Choroid plexus epithelial cell (primary cell): ENCODE measurements around the gene GFER.
"Not testable (repeated sequence)": the region's sequence is repeated elsewhere in the genome, so short reads cannot be mapped to it uniquely, and the experiment has no call there.

Experiments used
- DNase-seq: peaks from one replicate; pipeline ENCODE4 v3.0.0-alpha.2; 2010; ENCODE audit warnings: low read depth
- H3K4me3 ChIP-seq: 2 replicates; pipeline ENCODE4 v1.5.1; 2011; ENCODE audit warnings: low read depth, mild to moderate bottlenecking, control low read depth, low read length, moderate library complexity
- TF ChIP-seq, protein P1 (sequence below): conservative IDR thresholded peaks from 2 replicates; pipeline ENCODE4 v1.5.1; 2011; ENCODE audit warnings: low read depth, mild to moderate bottlenecking, control low read depth, inconsistent platforms, low read length, moderate library complexity

Gene GFER

DNA sequence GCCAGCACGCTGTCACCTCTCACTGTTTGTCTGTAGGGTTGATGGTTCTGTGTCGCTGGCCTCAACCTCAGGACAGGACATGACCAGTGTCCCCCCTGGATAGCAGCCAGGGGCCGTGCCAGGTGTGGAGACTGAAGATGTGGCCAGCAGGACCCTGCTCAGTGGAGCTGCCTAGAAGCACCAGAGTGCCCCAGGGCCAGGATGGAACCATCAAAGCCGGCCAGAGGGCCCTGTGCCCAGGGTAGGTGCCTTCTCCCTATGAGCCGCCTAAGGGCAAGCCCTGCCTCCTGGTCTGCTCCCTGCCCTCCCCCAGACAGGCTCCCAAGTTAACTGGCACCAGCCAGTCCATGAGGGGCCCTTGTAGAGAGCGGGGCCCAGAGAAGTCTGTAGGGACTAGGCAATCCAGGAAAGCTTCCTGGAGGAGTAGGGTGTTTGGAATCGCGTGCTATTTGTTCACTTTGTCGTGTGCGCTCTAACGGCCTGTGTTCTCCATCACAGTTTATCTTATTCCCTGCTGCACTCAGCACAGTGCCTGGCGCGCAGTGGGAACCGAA is 25.2 kb upstream of the GFER start:
- TF ChIP-seq, protein P1, sequence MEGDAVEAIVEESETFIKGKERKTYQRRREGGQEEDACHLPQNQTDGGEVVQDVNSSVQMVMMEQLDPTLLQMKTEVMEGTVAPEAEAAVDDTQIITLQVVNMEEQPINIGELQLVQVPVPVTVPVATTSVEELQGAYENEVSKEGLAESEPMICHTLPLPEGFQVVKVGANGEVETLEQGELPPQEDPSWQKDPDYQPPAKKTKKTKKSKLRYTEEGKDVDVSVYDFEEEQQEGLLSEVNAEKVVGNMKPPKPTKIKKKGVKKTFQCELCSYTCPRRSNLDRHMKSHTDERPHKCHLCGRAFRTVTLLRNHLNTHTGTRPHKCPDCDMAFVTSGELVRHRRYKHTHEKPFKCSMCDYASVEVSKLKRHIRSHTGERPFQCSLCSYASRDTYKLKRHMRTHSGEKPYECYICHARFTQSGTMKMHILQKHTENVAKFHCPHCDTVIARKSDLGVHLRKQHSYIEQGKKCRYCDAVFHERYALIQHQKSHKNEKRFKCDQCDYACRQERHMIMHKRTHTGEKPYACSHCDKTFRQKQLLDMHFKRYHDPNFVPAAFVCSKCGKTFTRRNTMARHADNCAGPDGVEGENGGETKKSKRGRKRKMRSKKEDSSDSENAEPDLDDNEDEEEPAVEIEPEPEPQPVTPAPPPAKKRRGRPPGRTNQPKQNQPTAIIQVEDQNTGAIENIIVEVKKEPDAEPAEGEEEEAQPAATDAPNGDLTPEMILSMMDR: no peak
- no peak for DNase-seq
- peak overlapping the region; percentile 92 for H3K4me3 ChIP-seq

DNA sequence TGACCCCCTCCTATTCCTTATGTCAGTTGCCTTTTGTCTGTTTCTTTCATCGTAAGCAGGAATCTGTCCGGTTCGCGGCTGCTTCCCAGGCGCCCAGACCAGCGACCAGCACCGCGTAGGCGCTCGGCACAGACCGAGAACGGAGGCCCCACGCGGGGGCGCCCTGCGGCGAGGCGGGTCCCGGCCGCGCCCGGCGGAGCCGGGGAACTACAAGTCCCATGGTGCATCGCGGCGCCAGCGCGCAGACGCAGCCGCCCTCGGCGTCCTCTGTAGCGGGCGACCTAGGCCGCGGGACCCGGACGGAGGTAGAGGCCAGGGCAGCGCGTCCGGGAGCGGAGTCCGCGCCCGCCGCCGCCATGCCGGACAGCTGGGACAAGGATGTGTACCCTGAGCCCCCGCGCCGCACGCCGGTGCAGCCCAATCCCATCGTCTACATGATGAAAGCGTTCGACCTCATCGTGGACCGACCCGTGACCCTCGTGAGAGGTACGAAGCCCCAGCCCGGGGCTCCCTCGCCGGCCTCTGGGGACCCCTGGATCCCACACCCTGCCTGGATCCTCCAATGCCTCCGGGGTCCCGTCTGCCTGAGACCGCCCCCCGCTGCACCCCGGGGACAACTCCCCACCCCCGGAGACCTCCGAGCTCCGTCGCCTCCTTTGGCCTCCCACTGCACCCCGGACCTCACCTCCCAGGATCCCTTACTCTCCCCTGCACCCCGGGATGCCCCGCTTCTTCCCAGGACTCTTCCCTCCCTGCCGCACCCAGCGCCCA is 24.5 kb upstream of the GFER start, which contains the start of gene NDUFB10:
Gene NDUFB10 (plus strand): TSS at position 270 of the 771 bp plus-strand sequence. CDS start 87 bp downstream, at position 357.
- TF ChIP-seq, protein P1: peak; percentile 40
- H3K4me3 ChIP-seq: peak within 1 kb of the TSS; percentile 92
- peak; percentile 90 for DNase-seq

DNA sequence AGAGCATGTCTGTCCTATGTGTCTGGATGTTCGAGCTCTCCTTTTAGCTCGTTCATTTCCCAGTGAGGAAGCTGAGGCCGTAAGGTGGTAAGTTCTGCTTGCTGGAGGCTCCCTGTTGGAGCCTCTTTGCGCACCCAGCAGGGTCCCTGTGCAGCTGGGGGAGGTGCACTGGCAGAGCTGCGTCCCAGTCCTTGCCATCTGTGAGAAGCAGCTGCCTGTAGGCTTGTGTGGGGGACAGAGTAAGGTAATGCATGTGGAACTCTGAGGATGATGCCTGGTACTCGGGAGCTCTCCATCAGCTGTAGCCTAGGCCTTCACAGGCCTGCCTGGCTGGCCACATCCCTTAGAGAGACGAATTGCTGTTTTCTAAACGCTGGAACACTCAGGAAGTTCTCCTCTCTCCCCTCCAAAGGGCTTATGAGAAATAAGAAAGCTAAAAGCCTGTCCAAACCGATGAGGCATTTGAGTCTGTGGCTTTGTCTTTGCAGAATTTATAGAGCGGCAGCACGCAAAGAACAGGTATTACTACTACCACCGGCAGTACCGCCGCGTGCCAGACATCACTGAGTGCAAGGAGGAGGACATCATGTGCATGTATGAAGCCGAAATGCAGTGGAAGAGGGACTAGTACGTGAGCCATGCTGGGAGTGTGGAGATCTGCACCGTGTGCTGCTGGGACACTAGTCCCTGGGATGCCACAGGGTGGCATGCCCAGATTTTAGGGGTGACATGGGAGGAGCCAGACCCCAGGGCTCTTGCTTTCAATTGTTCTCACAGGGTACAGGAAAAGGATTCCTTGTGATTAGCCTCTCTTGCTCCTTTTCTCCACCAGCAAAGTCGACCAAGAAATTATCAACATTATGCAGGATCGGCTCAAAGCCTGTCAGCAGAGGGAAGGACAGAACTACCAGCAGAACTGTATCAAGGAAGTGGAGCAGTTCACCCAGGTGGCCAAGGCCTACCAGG is 23.0 kb upstream of the GFER start:
- H3K4me3 ChIP-seq: peak overlapping the region; percentile 92
- TF ChIP-seq, protein P1: no peak
- DNase-seq: peak; percentile 45

DNA sequence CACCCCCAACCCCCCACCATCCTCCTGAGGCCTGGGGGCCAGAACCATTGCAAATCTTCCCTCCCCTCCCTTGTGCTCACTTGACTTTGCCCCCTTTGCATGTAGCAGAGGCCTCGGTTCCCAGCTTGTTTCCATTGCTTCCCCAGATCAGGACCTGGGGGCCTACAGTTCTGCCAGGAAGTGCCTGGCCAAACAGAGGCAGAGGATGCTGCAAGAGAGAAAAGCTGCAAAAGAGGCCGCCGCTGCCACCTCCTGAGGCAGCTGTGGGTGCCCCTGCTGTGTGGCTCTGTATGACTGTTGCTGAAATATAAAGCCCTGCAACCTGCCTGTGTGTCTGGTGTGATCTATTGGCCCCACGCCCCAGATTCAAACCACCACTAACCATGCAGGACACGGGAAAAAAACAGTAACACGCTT is 22.3 kb upstream of the GFER start:
- TF ChIP-seq, protein P1: no peak
- no peak for DNase-seq
- H3K4me3 ChIP-seq: no peak overlapping the region

DNA sequence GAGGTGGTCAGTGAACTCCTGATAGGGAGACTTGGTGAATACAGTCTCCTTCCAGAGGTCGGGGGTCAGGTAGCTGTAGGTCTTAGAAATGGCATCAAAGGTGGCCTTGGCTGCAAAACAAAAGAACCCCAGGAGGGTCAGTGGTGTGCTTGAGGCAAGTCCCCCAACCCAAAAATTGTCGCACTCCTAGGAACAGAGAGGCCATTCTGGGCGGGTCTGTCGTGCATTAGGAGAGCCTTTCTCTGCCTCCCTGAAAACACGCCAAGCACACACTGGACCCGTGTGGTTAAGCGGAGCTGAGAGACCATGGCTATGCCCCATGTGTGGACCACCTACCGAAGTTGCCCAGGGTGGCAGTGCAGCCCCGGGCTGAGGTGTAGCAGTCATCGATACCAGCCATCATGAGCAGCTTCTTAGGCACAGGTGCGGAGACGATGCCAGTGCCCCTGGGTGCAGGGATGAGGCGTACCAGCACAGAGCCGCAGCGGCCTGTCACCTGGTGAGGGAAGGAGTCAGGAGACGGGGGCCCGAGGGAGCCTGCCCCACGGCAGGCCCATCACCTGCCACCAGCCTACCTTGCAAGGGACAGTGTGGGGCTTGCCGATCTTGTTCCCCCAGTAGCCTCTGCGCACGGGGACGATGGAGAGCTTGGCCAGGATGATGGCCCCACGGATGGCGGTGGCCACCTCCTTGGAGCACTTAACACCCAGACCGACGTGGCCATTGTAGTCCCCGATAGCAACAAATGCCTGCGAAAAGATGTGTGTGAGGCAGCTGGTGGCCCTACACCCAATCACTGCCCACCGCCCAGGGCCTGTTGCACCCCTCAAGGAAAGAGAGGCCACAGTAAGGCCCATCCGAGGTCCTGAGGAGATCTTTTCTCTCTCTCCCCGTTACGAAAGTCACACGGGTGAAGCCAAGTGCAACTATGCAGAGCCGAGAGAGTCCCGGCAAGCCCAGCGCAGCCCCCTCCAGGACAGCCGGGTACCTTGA is 21.5 kb upstream of the GFER start:
- not testable (repeated sequence) for DNase-seq
- H3K4me3 ChIP-seq: peak overlapping the region; percentile 39

DNA sequence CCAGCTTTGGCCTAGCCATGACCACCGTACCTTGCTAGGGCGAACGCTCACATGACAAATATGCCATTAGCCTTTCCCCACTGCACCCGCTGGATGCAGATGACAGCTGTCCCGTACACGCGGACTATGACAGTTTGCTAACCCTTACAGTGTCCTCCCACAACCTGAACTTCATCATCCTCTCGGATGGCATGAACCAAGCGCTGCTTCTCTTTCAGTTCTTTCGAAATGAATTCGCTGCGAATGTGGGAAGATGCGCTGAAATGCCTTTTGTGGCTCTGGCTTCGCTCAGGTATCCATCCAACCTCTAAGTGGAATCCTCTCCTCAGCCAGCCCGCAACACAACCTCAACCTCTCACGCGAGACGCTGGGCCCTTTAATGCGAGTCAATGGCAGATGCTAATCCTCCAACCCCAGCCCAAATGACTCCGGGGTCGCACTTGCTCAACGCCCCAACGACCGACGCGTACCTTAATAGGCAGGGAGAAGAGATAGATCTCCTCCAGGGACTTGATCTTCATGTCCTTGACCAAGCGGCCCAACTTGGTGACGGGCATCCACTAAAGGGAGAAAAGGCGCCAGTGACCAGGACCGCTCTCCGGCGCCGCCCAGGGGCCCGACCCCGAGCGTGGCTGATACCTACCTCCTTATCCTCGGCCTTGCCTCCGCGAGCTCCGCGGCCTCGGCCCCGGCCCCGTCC is 20.0 kb upstream of the GFER start:
- peak; percentile 41 for DNase-seq
- peak overlapping the region; percentile 95 for H3K4me3 ChIP-seq
- TF ChIP-seq, protein P1: peak; percentile 26
